Vagina (tissue), 2 donors: ENCODE results near the gene FCHSD2. TPM values are rescaled to one million over a fixed set of nuclear protein-coding genes. Genes with fewer than 3 reads are reported as not detected.

ENCODE experiments used
- DNase-seq, 2 donors: peaks; one replicate each; pipeline ENCODE4 v3.0.0-alpha.2; 2017; ENCODE audit errors: extremely low spot score in 2 of 2
- H3K27ac ChIP-seq: fragments of 200-600 bp; sonication (generic); one replicate; pipeline ENCODE4 v1.5.1; 2019
- H3K27me3 ChIP-seq: fragments of 200-600 bp; sonication (generic); one replicate; pipeline ENCODE4 v1.5.1; 2019
- H3K36me3 ChIP-seq, 2 donors: fragments of 200-600 bp; sonication (generic); one replicate each; pipeline ENCODE4 v1.5.1; 2017 to 2019
- H3K4me1 ChIP-seq: fragments of 200-600 bp; sonication (generic); one replicate; pipeline ENCODE4 v1.5.1; 2019
- H3K4me3 ChIP-seq, 2 donors: fragments of 200-600 bp; sonication (generic); 1 replicate in 1 of 2; 2 replicates in 1 of 2; pipeline ENCODE4 v1.5.1; 2016 to 2019
- H3K9me3 ChIP-seq: fragments of 200-600 bp; sonication (generic); one replicate; pipeline ENCODE4 v1.5.1; 2019
- POLR2A ChIP-seq, 2 donors: fragments of 450-650 bp; IDR thresholded peaks; one replicate each; pipeline ENCODE4 v1.6.1; 2017; ENCODE audit warnings: antibody characterized with exemption in 2 of 2, mild to moderate bottlenecking in 2 of 2, moderate library complexity in 2 of 2
- POLR2AphosphoS5 ChIP-seq, 2 donors: sonication (generic); formaldehyde crosslinking; IDR thresholded peaks; one replicate each; pipeline ENCODE4 v1.9.0; 2017; ENCODE audit warnings: antibody characterized with exemption in 2 of 2, mild to moderate bottlenecking in 2 of 2, low read depth in 1 of 2; ENCODE audit not compliant: insufficient read depth in 1 of 2
- intact Hi-C: fragments of 100-400 bp; cut with DNase I; formaldehyde crosslinking; loops from one replicate; pipeline ENCODE4 v1.15.1; 2023
- total RNA-seq: library from RNA; depleted of rRNA; stranded (reverse); fragments of >200 nt; gene quantifications from one replicate; pipeline ENCODE4 v1.2.3, GENCODE V29; 2016
- TF ChIP-seq, protein P1 (sequence below), 3 experiments: fragments of 450-650 bp in 2 of 3; fragments of 200-600 bp in 1 of 3; sonication (generic) in 1 of 3; IDR thresholded peaks; one replicate each; pipeline ENCODE4 v1.5.1; 2017 to 2019; ENCODE audit warnings: antibody characterized with exemption in 3 of 3, mild to moderate bottlenecking in 2 of 3, moderate library complexity in 2 of 3

FCHSD2 gene
- total RNA-seq, 1 donor from 2014 or later = 15.7 TPM

DNA sequence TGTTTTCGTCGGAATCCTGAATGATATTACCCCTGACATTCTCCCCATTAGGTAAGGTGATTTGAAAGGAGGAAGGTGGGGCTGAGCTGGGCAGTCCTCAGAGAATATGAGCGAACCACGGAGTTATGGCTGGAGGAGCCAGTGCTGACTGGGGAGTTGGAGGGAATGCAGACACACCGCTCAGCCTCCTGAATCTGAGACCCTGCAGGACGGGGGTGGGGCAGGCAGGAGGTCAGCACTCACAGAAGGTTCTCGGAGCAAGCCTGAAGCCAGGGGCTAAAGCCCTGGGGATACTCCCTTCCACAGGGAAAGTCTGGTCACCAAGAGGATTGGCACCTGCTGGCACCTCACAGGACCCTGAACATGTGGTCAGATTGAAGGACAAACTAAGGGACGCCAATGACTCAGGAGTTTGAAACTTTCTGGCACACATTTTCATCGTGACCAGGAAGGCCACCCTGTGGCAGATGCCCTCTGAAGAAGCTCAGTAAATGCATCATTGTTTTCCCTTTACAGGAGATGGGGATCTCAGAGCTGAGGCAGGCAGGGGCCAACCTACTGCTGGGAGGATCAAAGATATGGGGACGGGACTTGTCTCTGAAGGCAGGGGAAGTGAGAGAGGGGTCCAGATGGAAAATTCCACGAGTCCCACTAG, 26.9 kb upstream of the FCHSD2 start:
- TF ChIP-seq, protein P1, sequence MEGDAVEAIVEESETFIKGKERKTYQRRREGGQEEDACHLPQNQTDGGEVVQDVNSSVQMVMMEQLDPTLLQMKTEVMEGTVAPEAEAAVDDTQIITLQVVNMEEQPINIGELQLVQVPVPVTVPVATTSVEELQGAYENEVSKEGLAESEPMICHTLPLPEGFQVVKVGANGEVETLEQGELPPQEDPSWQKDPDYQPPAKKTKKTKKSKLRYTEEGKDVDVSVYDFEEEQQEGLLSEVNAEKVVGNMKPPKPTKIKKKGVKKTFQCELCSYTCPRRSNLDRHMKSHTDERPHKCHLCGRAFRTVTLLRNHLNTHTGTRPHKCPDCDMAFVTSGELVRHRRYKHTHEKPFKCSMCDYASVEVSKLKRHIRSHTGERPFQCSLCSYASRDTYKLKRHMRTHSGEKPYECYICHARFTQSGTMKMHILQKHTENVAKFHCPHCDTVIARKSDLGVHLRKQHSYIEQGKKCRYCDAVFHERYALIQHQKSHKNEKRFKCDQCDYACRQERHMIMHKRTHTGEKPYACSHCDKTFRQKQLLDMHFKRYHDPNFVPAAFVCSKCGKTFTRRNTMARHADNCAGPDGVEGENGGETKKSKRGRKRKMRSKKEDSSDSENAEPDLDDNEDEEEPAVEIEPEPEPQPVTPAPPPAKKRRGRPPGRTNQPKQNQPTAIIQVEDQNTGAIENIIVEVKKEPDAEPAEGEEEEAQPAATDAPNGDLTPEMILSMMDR (IDR thresholded peaks at IDR 0.05) = no peak
- no peak for TF ChIP-seq POLR2AphosphoS5 (IDR thresholded peaks at IDR 0.05; ENCODE audit: insufficient read depth in 1 of 2, low read depth in 1 of 2)
- TF ChIP-seq POLR2A (IDR thresholded peaks at IDR 0.05) = no peak
- intact Hi-C loops = no loop called here

DNA sequence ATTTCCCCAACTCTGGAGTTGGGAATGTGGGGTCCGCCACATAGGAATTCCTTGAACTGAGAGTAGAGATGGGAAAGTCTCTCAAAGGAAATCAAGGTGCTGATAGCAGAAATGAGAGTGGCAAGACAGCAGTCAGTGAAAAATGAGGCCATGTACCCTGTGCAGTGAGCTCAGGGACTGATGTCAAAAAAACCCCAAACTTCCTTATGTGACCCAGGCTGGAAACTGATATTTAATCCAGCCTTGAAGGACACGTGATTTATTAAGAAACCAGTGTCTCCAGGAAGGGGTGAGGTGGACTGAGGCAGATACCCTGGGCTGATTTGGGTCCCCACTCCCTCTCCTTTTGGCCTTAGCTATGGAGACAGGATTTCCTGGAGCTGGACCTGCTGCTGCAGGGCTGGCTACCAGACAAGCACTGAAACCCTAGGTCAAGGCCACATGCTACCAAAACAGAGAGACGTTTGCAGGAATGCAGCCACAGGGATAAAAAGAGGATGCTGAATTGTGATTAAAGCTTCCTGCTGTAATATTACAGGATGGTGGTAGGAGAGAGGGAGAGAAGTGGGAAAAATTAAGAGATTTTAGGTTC, 25.3 kb upstream of the FCHSD2 start:
- TF ChIP-seq, protein P1 (IDR thresholded peaks at IDR 0.05) = no peak
- TF ChIP-seq POLR2AphosphoS5 (IDR thresholded peaks at IDR 0.05; ENCODE audit: insufficient read depth in 1 of 2, low read depth in 1 of 2) = no peak
- TF ChIP-seq POLR2A (IDR thresholded peaks at IDR 0.05) = no peak
- DNase-seq = no peak
- intact Hi-C loops = no loop called here

More for the DNA sequence above, 26.9 kb upstream of the FCHSD2 start:
- no peaks in the 10 kb centered on the region for H3K4me1 ChIP-seq
- no peaks in the 10 kb centered on the region for H3K27me3 ChIP-seq
- H3K9me3 ChIP-seq = no peaks in the 10 kb centered on the region
- no peaks in the 10 kb centered on the region for H3K36me3 ChIP-seq
- no peak overlapping the region for H3K4me3 ChIP-seq
- DNase-seq = no peak
- H3K27ac ChIP-seq = no peak overlapping the region

DNA sequence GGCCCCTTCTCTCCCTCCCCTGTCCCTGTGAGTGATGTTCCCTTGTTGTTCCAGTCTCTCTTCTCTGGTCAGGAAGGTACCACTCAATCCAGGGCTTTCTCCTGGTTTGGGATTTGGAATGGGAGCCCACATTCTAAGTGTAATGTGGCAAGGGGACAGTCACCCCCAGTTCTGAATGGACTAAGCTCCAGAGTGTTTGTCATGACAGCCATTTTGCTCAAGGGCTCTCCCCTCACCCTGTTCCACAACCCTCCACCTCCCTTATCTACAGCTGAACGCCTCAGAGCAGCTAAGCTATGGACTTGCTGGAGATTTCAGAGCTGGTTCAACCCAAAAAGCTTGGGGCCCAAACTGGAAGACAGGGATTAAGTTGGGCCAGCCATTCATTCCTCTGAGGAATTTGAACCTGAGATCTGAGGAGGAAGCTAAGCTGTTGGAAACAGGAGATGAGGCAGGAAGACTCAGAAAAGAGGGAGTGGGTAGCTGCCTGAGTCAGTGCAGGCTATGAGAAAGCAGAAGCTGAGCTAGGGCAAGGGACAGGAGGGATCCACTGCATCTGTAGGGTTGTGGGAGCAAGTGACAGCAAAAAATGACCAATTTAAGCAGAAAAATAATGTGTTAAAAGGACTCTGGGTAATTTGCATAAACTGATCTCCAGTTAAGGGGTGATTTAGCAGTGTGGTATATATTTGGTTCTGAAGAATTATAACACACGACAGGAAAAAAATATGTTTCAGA, 22.9 kb upstream of the FCHSD2 start:
- Histone ChIP-seq H3K4me3 (no peak overlapping the region), H3K27ac (no peak overlapping the region), H3K4me1 (no peaks in the 10 kb centered on the region), H3K9me3 (no peaks in the 10 kb centered on the region), H3K36me3 (no peaks in the 10 kb centered on the region), H3K27me3 (no peaks in the 10 kb centered on the region)
- intact Hi-C loops = no loop called here
- no peak for DNase-seq
- TF ChIP-seq POLR2AphosphoS5 (IDR thresholded peaks at IDR 0.05; ENCODE audit: insufficient read depth in 1 of 2, low read depth in 1 of 2) = no peak
- TF ChIP-seq, protein P1 (IDR thresholded peaks at IDR 0.05) = no peak
- TF ChIP-seq POLR2A (IDR thresholded peaks at IDR 0.05) = no peak

More for the DNA sequence above, 25.3 kb upstream of the FCHSD2 start:
- Histone ChIP-seq H3K4me1 (no peaks in the 10 kb centered on the region), H3K4me3 (no peak overlapping the region), H3K36me3 (no peaks in the 10 kb centered on the region), H3K27me3 (no peaks in the 10 kb centered on the region), H3K27ac (no peak overlapping the region), H3K9me3 (no peaks in the 10 kb centered on the region)

DNA sequence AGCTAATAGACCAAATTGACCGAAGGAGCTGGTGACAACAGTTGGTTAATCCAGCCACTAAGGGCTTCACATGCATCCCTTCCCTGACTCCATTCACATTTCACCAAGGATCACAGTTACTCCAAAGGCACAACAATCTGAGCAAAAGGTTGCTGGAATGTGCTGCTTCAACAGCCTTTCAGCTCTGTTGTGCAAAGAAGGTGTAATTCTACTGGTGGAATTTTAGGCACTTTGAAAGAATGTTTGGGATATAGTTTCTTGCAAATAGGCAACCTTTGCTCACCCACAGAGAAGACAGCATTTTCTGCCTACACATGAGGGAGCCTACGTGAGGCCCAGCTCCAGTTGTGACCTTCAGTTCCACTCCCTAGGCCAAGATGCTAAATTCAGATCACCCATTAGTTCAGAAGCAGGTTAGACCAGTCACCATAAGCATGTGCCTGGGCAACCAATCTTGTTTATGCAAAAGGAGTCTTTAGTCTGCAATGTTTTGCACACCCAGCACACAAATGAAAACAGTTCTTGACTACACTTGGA, 21.6 kb upstream of the FCHSD2 start:
- H3K4me1 ChIP-seq = no peaks in the 10 kb centered on the region
- H3K4me3 ChIP-seq = no peak overlapping the region
- intact Hi-C loops = no loop called here
- no peaks in the 10 kb centered on the region for H3K9me3 ChIP-seq
- no peaks in the 10 kb centered on the region for H3K36me3 ChIP-seq
- H3K27ac ChIP-seq = no peak overlapping the region
- DNase-seq = no peak
- H3K27me3 ChIP-seq = no peaks in the 10 kb centered on the region
- no peak for TF ChIP-seq POLR2AphosphoS5 (IDR thresholded peaks at IDR 0.05; ENCODE audit: insufficient read depth in 1 of 2, low read depth in 1 of 2)
- TF ChIP-seq POLR2A (IDR thresholded peaks at IDR 0.05) = no peak
- TF ChIP-seq, protein P1 (IDR thresholded peaks at IDR 0.05) = no peak
